Measurements from ENCODE around the gene BBIP1.
A peak's percentile ranks its signal among the peaks of the same experiment; 100 is the strongest.

Gene BBIP1

GRCh38 chr10:110918643-110919348 is at the start of gene BBIP1:
Gene BBIP1, minus strand, starts transcription at chr10:110919180. Its CDS starts 1,023 bp downstream, at chr10:110918157.
- peak; percentile 88 for DNase-seq

- no peak for DNase-seq
These were observed 48.7 kb upstream of the BBIP1 start for GRCh38 chr10:110967645-110968044.

- DNase-seq, result no peak
These were observed 48.1 kb upstream of the BBIP1 start for GRCh38 chr10:110967009-110967630.

GRCh38 chr10:110966146-110966545 is 47.2 kb upstream of the BBIP1 start:
- DNase-seq, result no peak

DNA sequence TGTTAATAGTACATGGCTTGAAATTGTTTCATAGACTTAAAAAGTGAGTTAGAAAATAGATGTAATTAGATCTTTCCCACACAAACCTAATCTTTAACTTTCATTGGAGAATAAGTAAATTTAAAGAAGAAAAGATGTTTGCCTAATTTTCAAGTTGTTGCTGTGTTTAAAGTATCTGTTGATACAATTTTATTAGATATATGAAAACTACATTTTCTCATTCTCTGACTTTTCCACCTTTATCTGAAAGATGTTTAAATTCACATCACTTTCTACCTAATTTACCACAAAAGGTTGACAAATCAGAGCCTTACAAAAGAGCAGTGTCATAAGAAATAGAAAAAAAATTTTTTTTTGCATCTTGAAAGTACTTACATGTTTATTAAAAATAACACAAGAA is 46.2 kb upstream of the BBIP1 start:
- no peak for DNase-seq

DNA sequence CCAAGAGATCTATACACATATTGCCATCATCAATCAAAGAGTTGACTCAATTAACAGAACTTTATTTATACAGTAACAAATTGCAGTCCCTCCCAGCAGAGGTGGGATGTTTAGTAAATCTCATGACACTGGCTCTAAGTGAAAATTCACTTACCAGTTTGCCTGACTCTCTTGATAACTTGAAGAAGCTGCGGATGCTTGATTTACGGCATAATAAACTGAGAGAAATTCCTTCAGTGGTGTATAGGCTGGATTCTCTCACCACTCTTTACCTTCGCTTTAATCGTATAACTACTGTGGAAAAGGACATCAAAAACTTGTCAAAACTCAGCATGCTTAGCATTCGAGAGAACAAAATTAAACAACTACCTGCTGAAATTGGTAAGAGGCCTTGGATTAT is 45.7 kb upstream of the BBIP1 start:
- no peak for DNase-seq

DNA sequence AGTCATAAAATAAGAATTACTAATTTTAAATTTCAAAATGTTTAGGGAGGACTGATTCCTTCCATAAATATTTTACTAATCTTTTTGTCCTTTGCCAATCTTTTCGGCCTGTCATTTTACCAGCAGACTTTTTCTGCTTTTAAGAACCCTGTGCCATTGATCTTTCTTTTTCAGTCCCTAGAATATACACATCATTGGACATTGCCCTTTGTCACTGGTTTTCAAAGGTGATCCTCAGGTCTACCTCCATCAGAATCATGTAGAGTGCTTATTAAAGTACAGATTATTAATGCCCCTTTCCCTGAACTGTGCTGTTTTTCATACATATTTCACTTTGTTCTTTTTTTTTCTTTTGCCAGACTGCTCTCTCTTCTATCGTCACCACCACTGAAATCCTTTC is 44.2 kb upstream of the BBIP1 start:
- no peak for DNase-seq

DNA sequence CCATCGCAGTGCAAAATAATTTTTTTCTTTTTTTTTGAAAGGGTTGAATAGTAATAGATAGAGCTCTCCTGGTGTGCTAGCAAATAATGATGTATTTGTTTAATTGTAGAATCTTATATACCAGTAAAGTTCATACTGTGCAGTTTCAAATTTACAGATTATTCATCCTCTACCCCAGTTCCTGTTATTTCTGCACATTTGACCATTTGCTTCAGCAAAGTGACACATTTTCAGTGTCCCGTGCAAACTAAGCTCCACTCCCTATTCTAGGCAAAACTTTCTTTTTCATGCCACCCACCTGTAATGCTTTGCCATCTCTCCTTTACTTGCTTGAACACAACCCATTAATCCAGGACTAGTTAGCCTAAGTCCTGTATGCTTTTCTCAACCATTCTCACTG is 43.5 kb upstream of the BBIP1 start:
- DNase-seq, result no peak

- no peak for DNase-seq
These were observed 41.3 kb upstream of the BBIP1 start for GRCh38 chr10:110960333-110960712.

GRCh38 chr10:110959379-110960332 is 40.7 kb upstream of the BBIP1 start:
- DNase-seq, result no peak

- DNase-seq, result no peak
These were observed 38.6 kb upstream of the BBIP1 start for GRCh38 chr10:110957606-110958005.

DNA sequence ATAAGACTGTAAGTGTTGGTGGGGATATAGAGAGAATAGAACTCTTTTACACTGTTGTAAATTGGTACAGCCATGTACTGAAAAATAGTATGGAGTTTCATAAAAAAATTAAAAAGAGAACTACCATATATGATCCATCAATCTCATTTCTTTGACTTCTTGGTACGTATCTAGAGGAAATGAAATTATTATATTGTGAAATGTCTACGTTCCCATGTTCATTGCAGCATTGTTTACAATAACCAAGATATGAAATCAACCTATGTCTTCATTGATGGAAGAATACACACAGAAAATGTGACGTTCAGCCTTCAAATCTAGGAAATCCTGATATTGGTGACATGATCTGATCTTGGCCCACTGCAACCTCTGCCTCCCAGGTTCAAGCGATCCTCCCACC is 32.4 kb upstream of the BBIP1 start:
- no peak for DNase-seq

DNA sequence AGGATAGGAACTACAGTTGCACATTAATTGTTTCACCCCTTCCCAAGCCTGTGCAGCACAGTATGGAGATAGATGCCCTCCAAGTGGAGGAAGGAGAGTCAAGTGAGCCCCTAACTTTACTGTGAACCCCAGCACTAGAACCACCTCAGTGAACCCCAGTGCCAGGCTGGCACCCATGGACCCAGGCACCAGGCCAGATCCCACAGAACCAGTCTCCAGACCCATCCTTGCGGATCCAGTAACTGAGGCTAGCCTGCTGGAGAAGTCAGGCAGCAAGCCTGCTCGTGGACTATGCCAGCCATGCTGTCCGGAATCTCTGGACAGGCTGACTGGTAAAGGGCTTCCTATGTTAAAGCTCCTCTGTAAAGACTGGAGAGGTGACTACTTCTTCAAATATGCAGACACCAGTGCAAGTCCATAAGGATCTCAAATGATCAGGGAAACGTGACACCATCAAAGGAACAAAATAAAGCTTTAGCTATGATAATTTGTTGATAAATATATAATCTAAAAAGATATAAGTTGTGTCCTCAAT is 28.1 kb upstream of the BBIP1 start:
- DNase-seq, result no peak

- DNase-seq, result no peak
These were observed 27.5 kb upstream of the BBIP1 start for GRCh38 chr10:110946496-110946895.

DNA sequence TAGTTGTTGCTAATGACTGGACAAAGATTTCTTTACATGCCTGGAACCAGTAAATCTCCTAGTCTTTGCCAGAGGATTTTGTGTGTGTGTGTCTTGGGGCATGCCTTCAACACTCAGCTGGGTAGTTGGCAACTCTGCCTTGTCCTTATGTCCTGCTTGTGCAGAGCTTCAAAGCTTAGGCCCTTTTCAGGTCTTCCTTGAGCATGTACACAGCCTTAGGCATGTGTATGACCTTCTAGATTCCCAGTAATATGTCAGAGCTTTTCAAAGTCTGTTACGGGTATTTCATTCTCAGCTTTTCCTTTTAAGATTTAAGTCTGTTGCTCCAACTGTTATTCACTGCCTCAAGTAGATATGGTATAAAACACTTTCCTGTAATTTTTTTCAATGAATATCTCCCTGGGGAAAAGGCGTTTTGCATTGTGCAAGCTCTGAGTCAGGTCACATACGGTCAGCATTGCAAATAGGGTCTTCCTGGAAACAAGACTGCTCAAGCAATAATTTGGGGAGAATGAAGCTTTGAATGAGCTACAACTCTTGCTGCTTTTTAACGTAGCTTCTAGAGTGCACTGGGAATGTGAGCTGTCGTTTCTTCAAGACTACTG is 25.9 kb upstream of the BBIP1 start:
- no peak for DNase-seq

DNA sequence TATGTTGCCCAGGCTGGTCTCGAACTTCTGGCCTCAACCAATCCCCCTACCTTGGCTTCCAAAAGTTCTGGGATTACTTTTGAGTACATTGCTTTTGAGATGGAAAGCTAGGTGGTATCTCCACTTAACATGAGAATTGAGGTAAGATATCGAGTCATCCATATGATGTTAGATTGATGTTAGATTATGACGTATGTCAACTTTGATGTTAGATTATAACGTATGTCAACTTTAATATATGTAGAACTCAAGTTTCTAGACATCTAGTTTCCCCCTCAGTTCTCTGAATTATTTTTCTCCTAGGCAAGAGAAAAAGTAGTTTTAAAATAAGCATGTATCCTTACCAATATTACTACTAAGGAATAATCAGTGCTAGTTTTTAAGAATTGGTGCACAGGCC is 20.4 kb upstream of the BBIP1 start:
- no peak for DNase-seq

DNA sequence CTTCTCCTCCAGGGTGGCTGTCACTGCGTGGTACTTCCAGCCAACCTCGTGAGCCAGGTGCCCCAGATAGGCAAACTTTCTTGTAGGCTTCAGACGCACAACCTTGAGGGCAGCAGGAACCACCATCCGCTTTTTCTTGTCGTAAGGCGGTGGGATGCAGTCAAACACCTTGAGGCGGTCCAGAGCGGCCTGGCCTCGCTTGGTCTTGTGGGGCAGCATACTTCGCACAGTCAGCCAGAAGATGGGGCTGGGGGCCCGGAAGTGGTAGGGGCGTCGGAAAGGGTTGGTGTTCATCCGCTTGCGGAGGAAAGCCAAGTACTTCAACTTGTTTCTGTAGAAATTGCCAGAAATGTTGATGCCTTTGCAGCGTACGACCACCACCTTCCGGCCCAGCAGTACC is 17.8 kb upstream of the BBIP1 start:
- DNase-seq, result no peak

- no peak for DNase-seq
These were observed 13.7 kb upstream of the BBIP1 start for GRCh38 chr10:110932505-110933180.

GRCh38 chr10:110931769-110932381 is 12.9 kb upstream of the BBIP1 start:
- no peak for DNase-seq

GRCh38 chr10:110927461-110927860 is 8.5 kb upstream of the BBIP1 start:
- DNase-seq, result no peak

GRCh38 chr10:110923856-110924493 is 5.0 kb upstream of the BBIP1 start:
- DNase-seq, result no peak
